GM18861 (cell line): ENCODE measurements around the gene KIF6.

Experiments
- ATAC-seq: cut with Tn5 transposase; IDR thresholded peaks from one replicate; pipeline ENCODE4 v1.9.1; 2021; ENCODE audit not compliant: unreplicated experiment

The KIF6 gene

DNA sequence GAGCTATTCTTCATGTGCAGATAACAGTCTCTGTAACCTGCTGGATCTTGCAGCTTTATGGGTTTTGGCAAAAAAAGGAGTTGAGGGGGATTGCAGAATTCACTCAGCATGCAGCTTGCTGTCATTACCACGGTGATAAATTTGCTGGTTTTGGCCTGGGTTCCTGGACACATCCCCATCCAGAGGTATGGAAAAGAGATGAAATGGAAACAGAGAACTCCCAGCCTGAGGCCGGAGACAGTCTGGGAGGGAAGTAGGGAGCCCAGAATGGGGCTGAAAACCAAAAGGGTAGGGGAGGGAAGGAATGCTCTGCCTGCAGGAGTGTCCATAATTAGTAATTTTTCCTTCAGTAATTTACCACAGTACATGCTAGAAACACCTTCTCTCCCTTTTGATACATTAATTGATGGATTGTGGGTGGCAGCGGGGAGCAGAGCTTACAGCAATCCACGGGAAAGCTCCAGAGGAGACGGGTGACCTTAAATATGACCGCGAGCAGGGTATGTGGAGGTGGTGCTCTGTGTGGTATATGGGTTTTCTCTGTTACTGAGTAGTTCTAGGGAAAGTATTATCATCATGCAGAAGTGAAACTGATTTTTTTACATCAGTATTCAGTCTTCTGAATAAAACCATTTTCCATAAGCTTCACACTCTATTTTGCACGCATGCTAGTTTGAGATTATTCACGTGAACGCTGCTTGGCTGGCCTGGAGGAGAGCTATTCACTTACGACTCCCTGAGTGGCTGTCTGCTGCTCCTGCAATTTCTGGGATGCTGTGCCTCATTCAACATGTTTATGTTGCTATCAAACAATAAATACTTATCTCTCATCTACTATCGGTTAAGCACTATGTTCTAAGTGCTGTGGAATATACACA is 336.4 kb downstream of the KIF6 start:
- peak; percentile 57 for ATAC-seq

DNA sequence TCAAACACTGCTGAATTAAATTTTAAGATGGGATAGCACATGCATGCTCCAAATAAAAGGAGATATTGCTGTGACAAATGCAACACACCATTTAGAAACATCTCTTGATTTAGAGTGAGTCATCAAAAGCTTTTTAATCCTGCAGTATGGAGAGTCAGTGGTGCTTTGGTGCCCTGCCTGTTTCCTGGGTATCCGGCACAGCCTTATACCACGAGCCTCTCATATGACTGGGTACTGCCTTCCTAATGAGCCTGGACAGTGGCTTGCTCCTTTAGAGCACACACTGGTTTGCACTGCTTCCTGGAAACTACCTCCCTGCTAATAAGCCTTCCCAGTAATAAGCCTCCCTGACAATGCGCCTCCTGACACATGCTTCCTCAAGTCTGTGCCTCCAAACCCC is 337.4 kb downstream of the KIF6 start:
- no peak for ATAC-seq

DNA sequence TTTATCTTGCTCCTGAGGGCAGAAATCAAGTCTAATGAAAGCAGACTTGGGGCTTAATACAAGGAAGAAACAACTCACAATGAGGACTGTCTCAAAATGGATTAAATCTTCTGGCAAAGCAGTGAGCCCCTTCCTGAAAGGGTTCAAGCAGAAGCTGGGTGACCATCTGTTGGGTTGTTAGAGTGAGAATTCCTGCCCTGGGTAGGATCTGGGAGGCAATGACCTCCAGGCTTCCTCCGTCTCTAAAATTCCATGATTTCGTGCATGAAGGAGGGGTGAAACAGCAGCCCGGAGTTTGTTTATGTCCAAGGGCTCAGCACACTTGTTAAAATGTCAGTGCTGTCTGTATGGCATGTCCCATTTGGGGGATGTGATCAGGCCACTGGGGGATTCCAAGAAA is 338.7 kb downstream of the KIF6 start:
- ATAC-seq: no peak

DNA sequence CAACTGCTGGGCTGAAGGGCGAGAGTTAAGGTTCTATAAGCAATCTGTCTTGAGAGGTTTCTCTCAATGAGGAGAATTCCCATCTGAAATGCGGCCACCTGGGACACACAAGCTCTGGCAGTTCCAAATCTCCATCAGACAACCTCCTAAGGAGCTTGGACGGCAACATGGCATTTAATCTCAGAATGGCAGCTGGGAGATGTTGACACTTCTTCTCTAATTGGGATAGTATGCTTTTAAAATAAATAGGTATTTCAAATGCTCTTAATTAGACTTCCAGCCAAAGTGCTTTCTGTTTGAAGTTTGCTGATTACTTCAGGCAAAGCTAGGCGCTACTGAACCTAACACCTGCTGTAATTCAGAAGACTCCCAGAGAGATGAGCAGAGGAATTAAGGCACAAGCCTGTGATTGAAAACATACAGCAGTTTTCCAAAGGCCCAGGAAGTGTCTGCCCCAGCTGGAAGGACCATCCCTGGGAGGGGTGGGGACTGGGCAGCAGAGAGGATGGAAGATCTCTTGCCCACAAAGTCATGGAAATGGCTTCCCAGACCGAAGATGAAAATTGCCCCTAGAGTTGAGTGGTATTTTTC is 343.6 kb downstream of the KIF6 start:
- ATAC-seq: no peak

DNA sequence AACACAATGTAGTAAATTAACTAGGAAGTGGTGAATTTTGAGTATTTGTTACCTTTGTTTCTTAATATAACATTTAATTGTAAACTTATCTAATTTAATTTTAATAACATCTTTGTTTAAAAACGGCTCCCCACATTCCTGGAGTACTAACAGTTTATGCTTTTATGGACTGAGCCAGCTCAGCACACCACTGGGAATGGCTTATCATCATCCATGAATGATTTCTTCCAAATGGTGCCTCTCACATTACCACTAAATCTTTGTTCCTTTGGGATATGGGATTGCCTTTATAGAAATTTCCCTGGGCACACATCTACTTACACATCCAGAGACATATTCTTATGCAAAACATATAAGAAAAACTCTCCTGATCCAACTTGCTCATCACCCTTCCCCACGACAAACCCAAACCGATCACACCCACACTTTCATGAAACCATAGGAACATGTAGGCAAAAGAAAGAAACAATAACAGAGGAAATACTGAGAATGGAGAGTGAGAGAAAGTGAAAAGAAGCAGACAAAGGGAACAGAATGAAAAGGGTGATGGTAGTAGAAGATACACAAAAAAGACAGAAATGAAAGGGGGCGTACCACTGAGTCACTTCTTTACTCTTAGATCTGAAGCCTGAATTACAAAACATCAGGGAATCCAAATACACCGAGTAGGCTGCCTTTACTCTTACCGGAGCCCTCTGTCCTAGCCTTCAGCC is 344.2 kb downstream of the KIF6 start:
- no peak for ATAC-seq

DNA sequence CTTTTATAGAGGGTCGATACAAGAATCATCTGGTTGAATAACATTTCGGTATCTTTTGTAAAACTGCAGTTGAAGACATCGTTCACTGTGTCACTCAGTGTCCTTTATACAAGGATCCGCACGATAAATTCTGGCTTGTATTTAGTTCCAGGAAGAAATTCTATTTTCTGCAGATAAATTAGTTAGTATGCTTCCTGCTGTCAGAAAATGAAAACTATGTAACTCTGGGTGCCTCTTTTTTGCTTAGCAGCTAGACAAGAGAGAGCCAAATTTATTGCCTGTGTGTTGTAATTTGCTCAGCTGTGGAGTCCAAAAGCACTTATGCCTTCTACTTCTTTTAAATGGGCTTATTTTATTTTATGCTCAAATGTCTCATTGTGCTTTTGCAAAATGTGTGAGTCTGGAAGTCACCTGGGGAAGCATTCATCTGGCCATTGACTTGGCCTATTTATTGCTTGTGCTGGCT is 346.2 kb downstream of the KIF6 start:
- ATAC-seq: no peak

DNA sequence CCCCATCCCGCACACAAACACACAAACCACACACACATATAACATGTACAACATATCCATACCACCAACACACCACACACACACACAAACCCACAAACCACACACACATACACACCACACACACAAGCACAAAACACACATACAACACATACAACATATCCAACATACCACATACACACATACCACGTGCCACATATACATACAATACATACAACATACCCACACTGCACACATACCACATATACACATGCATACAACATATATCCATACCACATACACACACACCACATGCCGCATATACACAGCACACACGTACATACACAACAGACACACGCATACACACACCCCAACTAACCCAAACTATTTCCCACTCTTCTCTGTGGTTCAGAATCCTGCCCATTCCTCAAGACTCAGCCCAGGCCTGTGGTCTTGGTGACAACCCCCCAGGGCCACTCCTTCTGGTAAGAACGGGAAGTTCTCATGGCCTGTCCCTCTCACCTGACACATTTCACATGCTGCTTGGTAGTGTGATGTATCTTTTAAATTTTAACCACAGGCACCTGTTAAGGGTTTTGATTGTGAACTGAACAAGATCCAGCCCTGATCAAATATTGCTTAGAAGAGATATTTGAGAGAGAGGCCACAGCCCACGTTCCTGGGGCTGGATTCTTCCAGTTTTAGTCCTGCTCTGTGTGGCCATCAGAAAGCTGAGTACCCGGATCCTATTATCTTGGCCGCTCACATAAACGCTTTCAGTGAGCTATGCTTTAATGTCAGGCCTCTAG is 346.8 kb downstream of the KIF6 start:
- no peak for ATAC-seq

DNA sequence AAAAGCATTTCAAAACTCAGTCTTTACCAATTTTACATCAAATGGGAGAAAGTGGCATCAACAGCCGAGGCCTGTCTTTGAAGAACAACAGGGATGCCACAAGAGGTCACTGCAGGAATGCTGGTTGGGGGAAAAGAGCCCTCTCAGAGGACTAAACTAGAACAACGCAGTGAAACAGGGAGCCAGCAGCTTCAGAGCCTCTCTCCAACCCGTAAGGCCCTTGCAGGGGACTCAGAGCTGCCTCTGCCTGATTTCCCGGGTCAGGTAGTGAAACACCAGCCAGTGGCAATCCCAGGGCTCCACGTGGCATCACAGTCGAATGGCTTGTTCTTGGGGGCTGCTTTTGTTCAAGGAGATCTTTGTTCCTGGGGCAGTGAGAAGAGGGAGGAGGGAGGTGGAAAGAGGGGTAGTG is 347.7 kb downstream of the KIF6 start:
- peak; percentile 63 for ATAC-seq

DNA sequence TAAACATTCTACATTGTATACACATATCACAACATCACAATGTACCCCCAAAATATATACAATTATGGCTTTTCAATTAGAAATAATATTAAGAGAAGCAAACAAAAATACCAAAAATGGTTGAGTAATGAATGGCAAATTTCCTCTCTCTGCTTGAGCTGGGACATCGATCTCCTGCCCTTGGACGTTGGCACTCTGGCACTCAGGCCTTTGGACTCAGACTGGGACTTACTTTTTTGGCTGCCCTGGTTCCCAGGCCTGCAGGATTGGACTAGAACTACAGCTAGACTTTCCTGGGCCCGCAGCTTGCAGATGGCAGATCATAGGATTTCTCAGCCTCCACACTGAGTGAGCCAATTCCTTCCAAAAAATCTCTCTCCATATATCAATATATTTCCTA is 349.8 kb downstream of the KIF6 start:
- no peak for ATAC-seq

DNA sequence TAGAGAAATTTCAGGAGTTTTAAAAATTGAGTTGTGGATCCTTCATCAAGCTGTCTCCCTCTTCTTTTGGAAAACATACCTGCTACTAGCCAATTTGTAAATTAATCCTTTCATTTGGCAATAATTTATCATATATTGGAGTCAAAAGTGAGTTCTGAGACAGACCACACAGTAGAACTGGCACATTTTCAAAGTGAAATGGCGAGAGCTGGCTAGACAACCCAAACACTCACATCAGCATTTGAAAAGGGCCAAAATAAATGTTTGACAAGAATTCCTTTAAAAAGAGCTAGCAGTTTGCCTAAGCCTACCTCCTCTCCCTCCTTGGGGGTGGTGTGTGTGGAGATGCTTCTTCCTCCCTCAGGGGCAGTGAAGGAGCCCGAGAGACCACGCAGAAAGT is 354.8 kb downstream of the KIF6 start:
- ATAC-seq: no peak

DNA sequence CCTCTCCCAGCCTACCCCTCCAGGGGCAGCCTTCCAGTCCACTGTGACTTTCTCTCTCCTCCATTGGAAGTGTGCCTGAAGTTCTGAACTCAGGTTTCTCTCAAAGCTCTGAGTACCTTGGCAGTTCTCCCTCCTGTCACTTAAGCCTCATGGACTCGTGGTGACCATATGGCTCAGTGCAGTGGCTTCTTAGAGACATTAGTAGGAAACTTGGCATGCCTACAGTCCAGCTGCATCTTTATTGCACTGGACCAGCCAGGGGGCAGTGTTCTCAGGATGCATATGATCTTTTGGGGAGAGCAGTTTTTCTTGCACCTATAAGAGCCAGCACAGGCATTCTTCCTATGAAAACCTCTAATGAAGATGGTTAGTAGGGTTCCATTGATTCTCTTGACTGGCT is 355.2 kb downstream of the KIF6 start:
- no peak for ATAC-seq

DNA sequence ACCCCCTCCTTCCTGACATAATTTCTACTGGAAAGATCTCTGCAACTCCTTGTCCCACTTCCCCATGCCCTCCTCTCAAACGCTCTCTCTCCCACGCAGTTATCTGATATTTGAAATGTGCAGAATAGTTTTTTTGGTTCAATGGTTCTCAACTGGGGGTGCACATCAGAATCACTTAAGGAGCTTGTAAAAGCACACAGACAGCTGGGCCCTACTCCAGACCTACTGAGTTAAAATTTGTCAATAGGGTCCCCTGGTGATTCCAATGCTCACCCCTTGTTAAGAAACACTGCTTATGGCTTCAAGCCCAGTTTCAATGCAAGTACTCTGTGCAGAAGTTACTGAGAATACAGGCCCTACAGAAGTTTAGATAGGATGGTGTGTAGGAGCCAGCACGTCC is 357.5 kb downstream of the KIF6 start:
- no peak for ATAC-seq

DNA sequence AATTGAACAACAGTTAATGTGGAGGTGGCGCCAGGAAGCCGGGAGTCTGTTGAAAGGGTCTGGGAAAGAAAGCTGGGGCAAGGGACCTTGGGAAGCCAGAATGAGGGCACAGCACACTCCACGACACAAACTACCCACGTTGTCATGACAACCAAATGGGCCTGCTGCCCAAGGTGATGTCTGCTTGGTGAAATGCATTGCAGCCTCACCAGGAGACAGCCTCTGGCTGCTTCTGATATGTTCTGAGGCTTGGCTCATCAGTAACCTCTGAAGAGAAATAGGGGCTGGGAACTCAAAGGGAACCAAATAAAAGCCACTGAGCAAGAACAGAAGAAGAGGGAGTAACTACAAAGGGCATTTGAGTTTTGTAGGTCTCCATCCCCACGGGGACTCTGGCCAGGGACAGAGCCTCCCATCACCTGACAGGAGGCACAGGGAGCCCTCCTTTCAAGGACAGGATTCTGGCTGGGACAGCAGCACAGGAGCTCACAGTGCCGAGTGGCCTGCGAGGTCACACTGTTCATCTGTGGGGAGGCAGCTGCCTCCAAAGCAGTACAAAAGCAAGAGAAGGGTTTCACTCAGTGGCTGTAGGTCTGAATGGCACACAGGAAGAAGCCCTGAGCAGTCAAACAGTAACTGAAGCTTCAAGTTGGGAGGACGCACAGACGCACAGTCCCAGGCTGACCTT is 358.1 kb downstream of the KIF6 start:
- no peak for ATAC-seq

DNA sequence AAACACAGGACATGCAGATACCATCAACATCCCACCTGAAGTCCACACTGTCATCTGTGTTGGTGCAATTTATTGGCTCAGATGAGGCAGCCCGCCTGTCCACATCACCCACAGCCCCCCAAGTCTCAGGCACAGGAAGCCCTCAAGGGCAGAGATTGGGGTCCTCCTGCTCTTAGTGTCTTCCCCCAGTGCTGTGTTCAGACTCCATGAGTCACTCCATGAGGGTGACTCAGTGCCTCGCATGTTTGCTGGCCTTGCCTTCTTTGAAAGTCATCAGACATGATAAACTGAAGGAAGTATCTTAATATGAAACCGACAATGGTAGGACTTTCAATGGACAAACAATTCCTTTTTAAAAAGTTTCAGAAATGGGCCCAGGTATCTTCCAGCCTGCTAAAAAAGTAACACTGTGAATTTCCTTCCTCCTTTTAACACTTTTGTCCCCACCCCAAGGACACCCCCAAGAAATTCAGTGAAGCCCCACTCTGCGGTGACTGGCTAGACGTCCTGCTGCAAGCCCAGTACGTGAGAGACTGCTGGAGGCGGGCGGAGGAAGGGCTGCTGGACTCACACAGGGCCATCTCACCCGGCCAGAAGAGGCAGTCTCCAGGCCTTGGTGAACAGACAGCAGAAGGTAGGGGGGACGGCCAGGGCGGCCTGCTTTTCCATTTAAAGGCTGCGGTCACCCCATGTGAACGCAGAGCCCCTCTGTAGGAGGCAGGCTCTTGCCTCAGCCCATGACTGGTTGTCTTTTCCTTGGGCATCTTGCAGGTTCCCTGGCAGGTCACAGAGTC is 359.7 kb downstream of the KIF6 start:
- ATAC-seq: no peak

DNA sequence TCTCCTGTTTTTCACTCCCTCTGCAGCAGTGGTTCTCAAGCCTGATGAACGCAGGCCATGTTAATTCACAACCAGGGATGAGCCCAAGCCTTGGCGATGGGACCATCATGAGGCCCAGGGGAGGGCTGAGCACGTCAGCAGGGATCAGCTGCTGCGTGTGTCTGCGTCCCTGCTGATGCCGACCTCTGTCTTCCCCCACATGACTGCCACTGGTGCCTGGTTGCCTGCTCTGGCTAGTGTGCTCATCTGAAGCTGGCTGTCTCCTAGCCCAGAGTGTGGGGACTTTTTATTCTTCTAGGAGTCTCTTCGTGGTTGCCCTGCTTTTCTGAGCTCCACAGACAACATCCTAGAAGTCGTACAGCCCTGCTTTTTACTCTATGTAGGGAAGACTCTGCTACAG is 361.9 kb downstream of the KIF6 start:
- no peak for ATAC-seq

DNA sequence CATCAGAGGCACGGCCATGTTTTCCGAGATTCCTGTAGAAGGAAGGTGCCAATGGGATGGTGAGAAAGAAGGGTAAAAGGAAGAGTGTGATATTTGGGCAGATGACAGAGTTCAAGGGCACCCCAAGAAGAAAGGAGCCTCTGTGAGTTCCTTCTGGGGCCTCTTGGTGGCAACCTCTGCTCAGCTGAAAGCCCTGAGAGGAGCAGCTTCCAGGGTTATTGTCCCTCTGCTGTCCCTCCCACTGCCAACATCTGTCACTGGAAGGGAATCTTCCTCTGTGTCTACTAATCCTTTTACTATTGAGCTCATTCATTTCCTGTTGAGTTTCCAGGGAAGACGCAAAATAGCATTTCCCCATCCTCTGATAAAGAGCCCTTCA is 362.7 kb downstream of the KIF6 start:
- no peak for ATAC-seq

DNA sequence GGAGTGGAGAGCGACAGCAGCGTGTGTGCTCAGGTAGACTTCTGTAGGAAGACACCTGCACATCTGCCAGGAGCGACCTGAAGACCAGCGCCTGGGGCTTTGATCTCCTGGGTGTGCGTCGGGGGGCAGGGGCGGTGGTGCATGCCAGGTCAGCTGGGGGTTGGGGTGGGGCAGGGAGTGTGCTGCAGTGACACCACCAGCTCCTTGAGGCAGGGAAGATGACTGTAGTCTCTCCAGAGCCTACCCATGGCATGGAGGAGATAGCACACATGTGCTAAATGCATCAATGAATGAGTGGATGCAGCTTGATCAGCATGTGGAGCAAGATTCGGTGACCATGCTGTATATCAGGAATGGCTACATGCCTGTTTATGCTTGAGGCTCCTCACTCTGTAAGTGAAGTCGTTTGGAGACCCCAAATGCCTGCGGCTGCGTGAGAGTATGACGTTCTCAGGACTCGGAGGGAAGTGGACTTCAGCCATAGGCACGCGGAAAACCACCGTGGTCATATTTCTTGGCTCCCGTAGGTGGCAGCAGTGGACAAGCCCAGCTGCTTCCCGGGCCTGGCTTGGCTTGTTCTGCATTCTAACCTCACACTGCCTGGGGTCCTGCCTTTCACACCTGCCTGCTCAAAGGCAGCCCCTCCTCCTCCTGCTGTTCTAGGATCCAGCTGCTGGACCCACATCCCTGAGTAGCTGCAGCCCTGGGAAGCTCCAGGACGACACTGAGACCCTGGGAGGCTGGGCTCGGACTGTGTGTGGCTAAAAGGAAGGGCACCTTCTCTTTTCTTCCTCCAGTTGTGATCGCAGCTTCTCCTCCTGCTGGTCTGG is 363.3 kb downstream of the KIF6 start:
- ATAC-seq: no peak

DNA sequence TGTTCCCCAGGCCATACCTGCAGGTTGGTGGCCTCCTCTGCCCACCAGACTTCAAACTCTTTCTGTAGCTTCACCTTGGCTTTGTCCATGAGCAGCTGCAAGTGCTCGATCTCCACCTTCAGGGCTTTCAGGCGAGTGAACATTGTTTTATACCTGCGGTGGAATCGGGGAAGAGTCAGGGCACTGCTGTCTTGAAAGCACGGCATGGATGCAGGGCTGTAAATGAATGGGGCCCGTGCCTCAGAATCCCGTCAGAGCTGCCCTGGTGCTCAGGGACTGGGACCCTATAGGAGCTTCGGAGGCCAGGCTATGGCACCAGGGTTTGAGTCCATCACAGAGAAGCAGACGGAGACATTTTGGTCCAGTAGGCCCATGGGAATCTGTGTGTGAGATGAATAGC is 364.8 kb downstream of the KIF6 start:
- no peak for ATAC-seq
